Ammon's horn (tissue), 1 donor: Measurements from ENCODE around the gene PCP4.

Experiments used
- DNase-seq: peaks from one replicate; pipeline ENCODE4 v3.0.0-alpha.2; 2016; ENCODE audit warnings: low spot score

PCP4 gene

DNA sequence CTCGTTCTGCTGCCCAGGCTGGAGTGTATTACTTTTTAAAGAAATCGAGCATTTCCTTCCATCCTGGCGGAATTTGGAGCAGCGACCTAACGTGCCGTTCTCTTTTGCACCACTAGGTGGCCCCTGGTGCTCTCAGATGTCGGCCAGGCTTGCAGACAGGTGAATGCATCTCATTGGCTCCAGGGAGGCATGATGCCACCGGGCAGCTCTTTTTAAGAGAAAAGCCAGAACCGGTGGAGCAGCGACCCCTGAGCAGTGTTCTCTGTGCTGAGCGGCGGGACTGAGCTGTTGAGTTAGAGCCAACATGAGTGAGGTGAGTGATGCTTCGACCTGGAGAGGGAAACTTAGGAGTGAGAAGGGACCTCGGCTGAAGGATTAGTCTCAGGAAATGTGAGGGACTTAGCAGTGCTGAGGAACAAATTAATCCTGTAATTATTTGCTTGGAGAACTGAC lies at the start of gene PCP4:
PCP4 (plus strand) TSS at position 241 of the 453 bp plus-strand sequence; CDS start at position 305, 64 bp downstream.
- peak; percentile 76 for DNase-seq

GRCh38 chr21:39818557-39818956 lies 48.7 kb upstream of the PCP4 start:
- DNase-seq, result no peak

DNA sequence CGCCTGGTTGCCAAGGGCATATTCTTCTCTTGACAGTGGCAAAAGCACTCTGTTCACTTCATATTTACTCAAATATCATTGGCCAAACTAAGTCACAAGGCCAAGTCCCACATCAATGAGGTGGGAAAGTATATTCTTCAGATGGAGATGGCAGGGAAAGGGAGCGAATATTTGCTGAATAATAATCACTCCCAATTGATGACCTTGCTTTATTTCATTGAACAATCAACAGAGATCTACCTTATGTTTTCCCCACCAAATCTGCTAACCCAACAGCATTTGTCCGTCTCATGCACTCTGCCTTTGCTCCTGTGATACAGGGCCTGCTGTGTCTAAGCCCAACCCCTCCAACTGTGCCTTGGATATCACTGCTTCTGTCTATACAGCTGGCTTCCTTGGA lies 45.2 kb upstream of the PCP4 start:
- DNase-seq, result no peak

DNA sequence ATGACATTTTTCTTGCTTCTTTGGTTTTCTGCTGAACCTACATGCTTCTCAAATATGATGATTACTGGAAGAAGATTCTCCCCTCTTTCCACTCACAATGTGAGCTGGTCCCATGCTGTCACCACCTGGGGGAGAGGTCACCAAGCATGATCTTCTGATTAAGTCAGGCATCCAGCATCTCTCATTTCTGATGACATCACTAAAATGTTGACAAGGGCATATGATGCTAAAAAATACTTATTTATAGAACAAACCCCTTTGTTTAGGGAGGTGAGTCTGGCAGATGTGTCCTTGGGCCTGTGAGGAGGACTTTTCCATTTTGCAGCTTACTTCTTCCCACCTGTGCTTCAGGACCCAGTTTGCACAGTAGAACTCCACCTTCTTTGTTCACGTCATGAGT lies 42.0 kb upstream of the PCP4 start:
- DNase-seq, result no peak

- DNase-seq, result no peak
Observed at GRCh38 chr21:39834543-39834942, 32.7 kb upstream of the PCP4 start.

DNA sequence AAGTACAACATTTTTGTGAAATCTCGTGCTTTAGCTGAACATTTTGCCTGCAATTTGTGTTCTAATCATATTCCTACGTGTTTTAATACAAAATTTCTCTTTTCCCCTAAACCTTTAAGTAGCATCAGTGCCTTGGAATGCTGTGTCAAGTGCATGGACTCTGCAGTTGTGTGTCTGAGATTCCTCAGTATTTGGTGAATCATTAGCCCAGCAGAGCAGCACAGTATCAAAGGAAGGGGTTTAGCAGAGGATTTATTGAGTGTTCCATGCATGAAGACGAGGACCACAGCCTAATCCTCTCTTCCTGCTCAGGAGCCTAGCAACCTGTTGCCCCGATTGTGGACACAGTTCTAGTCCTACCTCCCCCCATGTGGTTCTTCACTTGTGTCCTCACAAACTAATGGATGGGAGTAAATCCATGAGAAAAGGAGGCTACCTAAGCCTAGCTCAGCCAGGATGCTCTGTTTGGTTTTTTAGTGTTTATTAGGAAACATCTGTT lies 29.3 kb upstream of the PCP4 start:
- DNase-seq, result no peak

DNA sequence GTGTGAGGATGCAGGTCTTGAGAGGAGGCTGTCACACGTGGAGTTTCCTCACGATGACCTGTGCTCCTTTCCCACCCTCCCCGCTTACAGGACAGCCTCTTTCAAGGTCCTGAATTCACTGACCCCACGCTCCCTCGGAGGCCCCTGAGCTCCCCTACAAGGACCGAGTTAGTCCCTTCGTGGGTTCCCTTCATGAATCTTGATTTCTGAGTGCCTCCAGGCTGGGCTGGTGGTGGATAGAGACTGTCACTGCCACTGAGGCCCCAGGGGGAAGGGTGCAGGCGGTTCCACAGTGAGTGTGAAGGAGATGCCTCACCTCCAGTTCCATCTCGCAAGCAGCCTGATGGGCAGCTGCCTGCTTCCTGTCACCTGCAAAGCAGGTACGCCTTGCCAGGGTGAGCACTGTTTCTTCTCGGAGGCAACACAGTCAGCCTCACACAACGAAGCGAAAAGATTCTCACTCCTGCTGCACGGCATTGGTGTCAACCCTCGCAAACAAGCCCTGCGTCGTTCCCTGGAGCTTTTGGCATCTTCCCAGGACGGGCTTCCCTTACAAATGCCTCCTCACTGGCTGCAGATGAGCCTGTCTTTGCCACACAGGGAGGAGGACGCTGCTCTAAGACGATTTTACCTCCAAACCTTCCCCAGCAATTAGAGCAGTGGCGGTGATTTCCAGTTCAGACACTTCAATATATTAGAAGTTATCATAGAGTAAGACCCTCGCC lies 26.7 kb upstream of the PCP4 start:
- peak; percentile 23 for DNase-seq

DNA sequence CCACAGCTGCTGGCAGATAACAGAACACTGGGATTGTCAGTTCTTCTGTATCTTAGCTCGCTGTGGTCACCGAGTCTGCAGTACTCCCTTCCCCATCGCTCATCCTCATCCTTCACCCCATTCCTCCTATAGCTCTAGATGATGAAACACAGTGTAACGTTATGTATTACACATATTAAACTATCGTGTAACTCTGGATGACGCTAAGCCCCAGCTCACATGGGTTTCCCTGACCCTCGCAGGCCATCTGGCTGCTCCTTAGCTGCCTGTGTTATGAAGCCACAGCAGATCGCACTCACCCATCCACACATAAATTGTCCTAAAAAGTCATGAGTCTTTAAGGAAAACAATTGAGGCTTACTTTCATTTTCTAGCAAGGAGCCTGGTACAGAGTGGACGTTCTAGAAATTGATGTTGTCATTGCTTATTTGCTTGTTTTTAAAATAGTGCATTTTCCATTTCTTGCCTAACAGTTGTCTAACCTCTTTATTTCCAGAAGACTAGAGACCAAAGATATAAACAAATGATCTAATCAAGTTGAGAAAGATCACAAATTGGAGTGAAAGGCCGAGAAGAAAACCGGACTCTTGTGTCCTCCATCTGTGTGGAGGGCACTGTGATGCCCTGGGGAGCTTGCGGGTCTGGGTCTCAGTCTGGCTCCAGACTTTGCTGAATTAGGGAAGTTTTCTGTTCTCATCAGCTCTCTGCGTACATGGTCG lies 24.3 kb upstream of the PCP4 start:
- DNase-seq, result no peak

DNA sequence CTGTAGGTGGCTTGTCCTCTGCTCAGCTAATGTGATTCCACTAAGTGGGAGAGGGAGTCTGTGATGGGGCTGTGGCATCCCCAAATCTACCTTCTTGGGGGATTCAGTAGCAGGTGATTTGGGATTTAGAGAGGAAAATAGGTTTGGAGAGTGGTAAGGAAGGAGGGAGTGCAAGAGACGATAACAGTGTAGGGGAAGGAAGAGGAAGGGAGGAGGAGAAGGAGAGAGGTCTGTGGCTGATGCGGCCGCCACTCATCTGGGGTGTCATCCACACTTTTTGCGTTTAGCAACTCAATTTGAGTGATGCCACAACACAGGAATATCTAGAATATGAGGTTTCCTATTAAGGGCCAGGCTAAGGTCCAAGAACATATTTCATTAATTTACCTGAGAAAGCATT lies 23.8 kb upstream of the PCP4 start:
- no peak for DNase-seq

- no peak for DNase-seq
Observed at GRCh38 chr21:39843916-39844315, 23.3 kb upstream of the PCP4 start.

DNA sequence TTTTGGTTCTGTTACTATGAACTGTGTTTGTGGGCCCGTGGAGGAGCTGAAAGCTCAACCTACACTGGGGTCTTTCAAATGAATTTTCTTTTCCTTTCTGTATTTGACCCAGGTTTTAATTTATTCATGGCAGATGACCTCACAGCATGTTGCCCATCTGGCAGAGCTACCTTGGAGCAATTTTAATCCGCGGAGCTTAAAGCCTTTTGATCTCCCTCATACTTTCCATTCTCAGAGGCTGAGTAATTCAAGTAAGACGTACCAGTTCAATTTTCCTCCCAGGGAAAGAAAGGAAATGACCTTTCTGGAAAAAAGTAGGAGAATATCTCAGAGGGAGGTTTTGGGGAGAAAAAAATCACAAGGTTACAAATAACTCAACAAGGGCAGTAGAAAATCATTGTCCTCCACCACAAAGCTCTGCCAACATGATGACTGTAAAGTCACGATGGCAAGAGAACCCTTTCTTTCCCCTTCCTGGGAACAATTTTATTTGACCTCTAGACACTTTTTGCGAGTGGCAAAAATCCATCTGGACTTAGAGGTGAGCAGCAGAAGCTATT lies 21.6 kb upstream of the PCP4 start:
- DNase-seq, result no peak

- DNase-seq, result no peak
Observed at GRCh38 chr21:39847877-39848276, 19.4 kb upstream of the PCP4 start.

DNA sequence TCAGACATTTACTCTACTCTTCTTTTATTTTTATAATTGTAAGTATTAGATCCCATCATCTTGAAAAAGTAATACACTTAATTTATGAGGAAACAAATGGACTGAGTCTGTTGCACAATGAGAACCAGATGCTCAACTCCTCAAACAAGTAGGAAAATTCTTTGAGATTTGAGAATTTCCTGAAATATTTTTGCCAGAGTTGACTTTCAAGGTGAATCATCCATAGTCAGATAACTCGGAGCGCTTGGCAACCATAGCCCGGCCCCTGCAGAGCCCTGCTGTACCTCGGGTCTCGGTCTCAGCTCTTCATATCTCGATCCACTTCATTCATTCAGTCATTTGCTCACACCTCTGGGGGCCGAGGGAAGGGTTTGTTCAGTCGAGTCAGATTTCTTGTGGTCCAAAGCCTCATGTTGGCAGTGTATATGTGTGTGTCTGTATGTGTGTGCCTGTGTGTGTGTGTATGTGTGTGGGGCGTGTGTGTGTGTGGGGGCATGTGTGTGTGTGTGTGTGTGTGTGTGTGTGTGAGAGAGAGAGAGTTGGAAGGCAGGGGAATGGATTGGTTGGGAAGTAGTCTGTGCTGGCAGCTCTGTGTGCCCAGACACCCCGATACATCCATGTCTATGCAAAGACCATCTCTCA lies 18.1 kb upstream of the PCP4 start:
- no peak for DNase-seq

DNA sequence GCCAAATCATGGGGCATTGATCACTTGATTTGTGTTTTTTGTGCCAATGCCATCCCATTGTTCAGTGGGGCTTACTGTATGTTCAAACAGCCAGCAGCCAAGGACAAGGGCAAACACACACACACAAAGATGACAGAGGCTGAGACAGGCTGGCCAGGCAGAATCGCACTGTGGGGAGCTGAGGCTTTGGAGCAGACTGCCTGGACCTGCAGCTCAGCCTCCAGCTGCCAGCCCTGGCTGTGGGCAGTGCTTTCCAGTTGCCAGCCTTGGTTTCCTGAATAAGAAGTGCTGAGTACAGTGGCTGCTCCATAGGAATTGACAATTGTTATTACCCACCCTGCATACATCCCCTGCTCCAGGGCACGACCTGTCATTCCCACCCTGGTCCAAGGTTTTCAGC lies 16.9 kb upstream of the PCP4 start:
- no peak for DNase-seq

DNA sequence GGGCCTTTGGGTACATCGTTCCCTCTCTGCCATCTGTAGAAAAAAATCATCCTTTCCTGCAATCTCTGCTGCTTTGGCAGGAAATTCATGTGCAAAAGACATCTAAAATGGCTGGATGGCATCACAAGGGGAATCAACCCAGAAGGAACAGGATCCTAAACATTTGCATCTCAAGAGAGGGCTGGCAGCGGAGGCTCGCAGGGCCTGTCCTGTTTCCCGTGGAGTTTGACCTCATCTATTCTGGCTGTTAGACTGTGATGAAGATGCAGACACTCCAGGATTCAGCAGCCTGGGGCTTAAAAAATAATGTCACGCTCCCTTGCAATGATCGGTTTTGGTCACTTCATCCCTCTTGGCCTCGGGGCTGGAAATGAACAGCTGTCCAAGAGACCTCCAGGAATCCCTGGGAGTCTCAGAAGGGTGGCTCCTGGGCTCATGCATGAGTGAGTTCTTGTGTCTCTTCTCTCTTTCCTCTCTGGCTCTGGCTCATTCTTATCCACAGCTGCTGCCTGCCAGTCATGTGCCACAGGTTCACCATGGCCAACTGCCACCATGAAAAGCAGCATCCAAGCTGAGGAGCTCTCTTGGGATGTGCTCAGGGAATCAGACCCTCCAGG lies 16.1 kb upstream of the PCP4 start:
- no peak for DNase-seq

DNA sequence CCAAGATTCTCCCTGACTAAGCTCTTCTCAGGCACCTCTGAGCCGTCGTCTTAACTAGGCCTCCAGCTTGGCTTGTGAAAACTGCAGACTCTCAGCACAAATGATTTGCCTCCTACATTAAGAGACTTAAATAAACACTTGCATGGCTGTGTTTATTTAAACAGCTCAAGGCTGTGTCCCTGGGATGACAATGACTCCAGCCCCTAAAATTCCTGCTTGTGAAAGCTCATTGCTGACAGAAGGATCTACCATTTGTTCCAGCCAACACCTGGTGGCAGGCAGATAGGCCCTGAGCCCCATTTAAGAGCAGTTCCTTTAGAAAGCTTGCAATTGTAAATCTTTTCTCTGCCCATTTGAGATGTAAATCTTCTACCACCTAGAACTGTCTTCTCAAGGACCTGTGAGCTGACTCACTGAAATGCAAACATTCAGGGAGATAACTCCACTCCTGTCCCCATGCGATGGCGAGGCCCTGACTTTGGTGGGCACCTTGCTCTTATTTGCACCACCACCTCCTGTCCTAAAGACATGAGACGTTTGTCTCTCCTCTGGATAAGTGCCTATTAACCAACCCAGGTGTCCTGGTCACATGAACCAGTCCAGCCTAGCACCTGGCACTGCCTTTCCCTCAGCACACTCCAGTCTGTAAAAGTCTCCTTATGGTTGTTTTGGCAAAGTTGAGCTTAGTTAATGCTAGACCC lies 15.1 kb upstream of the PCP4 start:
- DNase-seq, result no peak

- DNase-seq, result no peak
Observed at GRCh38 chr21:39852726-39853500, 14.3 kb upstream of the PCP4 start.

GRCh38 chr21:39854572-39854971 lies 12.7 kb upstream of the PCP4 start:
- no peak for DNase-seq

DNA sequence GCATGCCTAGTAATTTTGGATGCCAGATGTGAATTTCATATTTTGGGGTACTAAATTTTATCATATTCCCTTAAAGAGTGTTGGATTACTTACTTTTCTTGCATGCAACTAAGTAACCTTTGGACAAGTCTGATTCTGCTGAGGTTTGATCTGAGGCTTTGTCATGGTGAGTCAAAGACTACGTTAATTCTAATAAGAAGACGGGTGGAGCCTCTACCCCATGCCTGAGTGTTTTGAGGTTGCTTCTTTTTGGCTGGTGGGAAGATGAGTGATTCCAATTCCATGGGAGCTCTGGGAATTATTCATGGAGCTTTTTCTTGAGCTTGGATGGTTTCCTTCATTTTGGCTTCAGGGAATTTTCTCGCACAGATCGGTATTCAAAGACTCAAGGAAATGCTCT lies 11.6 kb upstream of the PCP4 start:
- DNase-seq, result no peak

DNA sequence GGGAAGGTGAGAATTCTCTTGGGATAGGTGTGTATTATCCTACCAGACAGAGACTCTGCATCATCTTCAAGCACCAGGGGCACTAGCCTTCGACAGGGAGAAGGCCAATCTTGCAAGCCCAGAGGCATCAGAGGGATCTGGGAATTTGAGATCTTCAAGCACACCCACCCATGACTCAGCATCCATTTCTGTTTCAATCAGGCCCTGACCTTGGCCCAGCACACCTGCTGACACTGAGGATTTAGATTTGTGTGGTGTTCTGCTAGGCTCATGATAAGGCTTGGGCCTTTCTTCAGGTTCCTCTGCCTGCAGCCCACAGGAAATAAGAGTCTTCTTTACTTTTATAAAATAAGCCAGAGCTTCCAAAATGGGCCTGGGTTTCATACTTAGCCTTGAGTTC lies 6.6 kb upstream of the PCP4 start:
- DNase-seq, result no peak

GRCh38 chr21:39863111-39863510 lies 4.1 kb upstream of the PCP4 start:
- no peak for DNase-seq
